K562 (cell line): ENCODE results near the gene CHML. TPM values are rescaled to one million over a fixed set of nuclear protein-coding genes. Genes with fewer than 3 reads are reported as not detected.

ENCODE experiments used
- CREBBP ChIP-seq: IDR thresholded peaks from one replicate; pipeline ENCODE4 v1.6.1; 2012; ENCODE audit warnings: low read depth, mild to moderate bottlenecking, control low read depth, inconsistent platforms, low read length
- CUX1 ChIP-seq: fragments of 200-800 bp; sonication (Bioruptor generic); IDR thresholded peaks from 2 replicates; pipeline ENCODE4 v1.6.1; 2016; ENCODE audit warnings: missing genetic modification characterization, missing compliant biosample characterization
- E2F8 ChIP-seq: fragments of 450-650 bp; IDR thresholded peaks from 2 replicates; pipeline ENCODE4 v1.7.1; 2018; ENCODE audit warnings: mild to moderate bottlenecking, low read depth; ENCODE audit not compliant: partially characterized antibody
- ETV1 ChIP-seq: fragments of 450-650 bp; conservative IDR thresholded peaks from 2 replicates; pipeline ENCODE4 v1.6.1; 2016; ENCODE audit warnings: missing genetic modification characterization, control low read depth, low read depth, missing compliant biosample characterization
- HNRNPL ChIP-seq: fragments of 200-400 bp; formaldehyde crosslinking; IDR thresholded peaks from 2 replicates; pipeline ENCODE4 v1.6.1; 2017; ENCODE audit warnings: low read depth, mild to moderate bottlenecking, low read length
- ID3 ChIP-seq, 2 experiments: fragments of 250-450 bp in 1 of 2; fragments of 450-650 bp in 1 of 2; sonication (Bioruptor Pico) in 1 of 2; IDR thresholded peaks; 2 replicates each; pipeline versions ENCODE4 v1.6.1 to v1.8.0; 2016 to 2021; ENCODE audit warnings: mild to moderate bottlenecking in 2 of 2, moderate library complexity in 2 of 2, missing compliant biosample characterization in 1 of 2, missing genetic modification characterization in 1 of 2
- LCOR ChIP-seq: sonication (generic); formaldehyde crosslinking; IDR thresholded peaks from 2 replicates; pipeline ENCODE4 v1.8.0; 2022; ENCODE audit warnings: mild to moderate bottlenecking, missing genetic modification reagents
- MYC ChIP-seq, 2 experiments: fragments of 250-450 bp in 1 of 2; sonication (Bioruptor Pico) in 1 of 2; IDR thresholded peaks; 2 replicates each; pipeline versions ENCODE4 v1.5.1 to v1.6.1; 2012 to 2021; ENCODE audit warnings: low read depth in 2 of 2, borderline replicate concordance in 1 of 2, improper control_type of control experiment in 1 of 2, low read length in 1 of 2, mild to moderate bottlenecking in 1 of 2, moderate library complexity in 1 of 2
- NRF1 ChIP-seq, 2 experiments: fragments of 450-650 bp; IDR thresholded peaks in 1 of 2; conservative IDR thresholded peaks in 1 of 2; 2 replicates each; pipeline ENCODE4 v1.6.1; 2014; ENCODE audit warnings: mild to moderate bottlenecking in 2 of 2
- TFAP4 ChIP-seq: sonication (generic); formaldehyde crosslinking; IDR thresholded peaks from 2 replicates; pipeline ENCODE4 v1.8.0; 2022; ENCODE audit warnings: missing genetic modification reagents, mild to moderate bottlenecking, moderate library complexity, borderline replicate concordance
- ZBTB1 ChIP-seq: sonication (generic); formaldehyde crosslinking; IDR thresholded peaks from 2 replicates; pipeline ENCODE4 v1.8.1; 2023; ENCODE audit warnings: missing genetic modification reagents, low read depth, mild to moderate bottlenecking, borderline replicate concordance
- ZBTB7A ChIP-seq: IDR thresholded peaks from 2 replicates; pipeline ENCODE4 v1.6.1; 2011; ENCODE audit warnings: low read depth, mild to moderate bottlenecking, low read length, moderate library complexity, borderline replicate concordance; ENCODE audit not compliant: control insufficient read depth
- ZNF133 ChIP-seq: fragments of 250-450 bp; sonication (Bioruptor Pico); IDR thresholded peaks from 2 replicates; pipeline ENCODE4 v1.4.0; 2020; ENCODE audit warnings: mild to moderate bottlenecking
- ZNF347 ChIP-seq: fragments of 450-650 bp; formaldehyde crosslinking; IDR thresholded peaks from 2 replicates; pipeline ENCODE4 v1.4.0; 2020; ENCODE audit warnings: low read depth, mild to moderate bottlenecking, moderate library complexity
- ZNF511 ChIP-seq: sonication (generic); formaldehyde crosslinking; IDR thresholded peaks from 2 replicates; pipeline ENCODE4 v1.8.0; 2022; ENCODE audit warnings: mild to moderate bottlenecking, missing genetic modification reagents
- polyA plus RNA-seq, 8 experiments: library from polyadenylated mRNA; depleted of rRNA in 4 of 8; stranded (reverse) in 5 of 8; unstranded in 3 of 8; fragments of >200 nt; fragmentation: Nextera tagmentation in 2 of 8; fragmentation: Illumina TruSeq in 1 of 8; extraction: Ambion mirVana in 2 of 8; extraction: Trizol in 1 of 8; gene quantifications; 2 replicates each; pipeline versions ENCODE4 v1.2.1 to v1.2.3, GENCODE V29; 2011 to 2014; ENCODE audit warnings: inconsistent platforms in 1 of 8, missing spikeins in 1 of 8
- total RNA-seq, 7 experiments: library from RNA; depleted of rRNA in 6 of 7; stranded (reverse); fragments of >200 nt in 6 of 7; fragmentation: Illumina TruSeq in 2 of 7; extraction: Trizol in 2 of 7; gene quantifications; 2 replicates each; pipeline versions ENCODE4 v1.2.1 to v1.2.3, GENCODE V29; 2011 to 2021; ENCODE audit warnings: low replicate concordance in 1 of 7

Gene CHML
- total and polyA plus RNA-seq, 9 of the 15 experiments (the other 6 are each of a cell fraction or from before 2014, with no cell fraction given): 13.0 to 88.3 (median 62.8) TPM

GRCh38 chr1:241640149-241640866 is at the start of gene CHML, which contains the start of gene OPN3 (continued):
- TF ChIP-seq CUX1 (CRISPR knock-in tag): no peak
- peak; percentile 63; the same call in 1 of the 2 replicates for TF ChIP-seq ZNF511 (CRISPR knock-in tag)
- TF ChIP-seq NRF1 (conservative IDR thresholded peaks at IDR 0.05 in 1 of 2, IDR thresholded peaks at IDR 0.05 in 1 of 2): peak in 1 of 2 experiments; percentile 56; a peak in 2 of 4 replicates
- TF ChIP-seq ZNF347 (CRISPR knock-in tag): no peak
- no peak for TF ChIP-seq LCOR (CRISPR knock-in tag)
- TF ChIP-seq ZBTB1: peak; percentile 89; the same call in 1 of the 2 replicates
- peak; percentile 23 for TF ChIP-seq MYC (IDR thresholded peaks at IDR 0.05; ENCODE audit: low read depth, low read length)
- TF ChIP-seq MYC (CRISPR knock-in tag; IDR thresholded peaks at IDR 0.05; ENCODE audit: borderline replicate concordance, low read depth): no peak
- TF ChIP-seq ID3 (CRISPR knock-in tag; IDR thresholded peaks at IDR 0.05): no peak
- peak; percentile 62 for TF ChIP-seq ID3 (tag; IDR thresholded peaks at IDR 0.05)
- TF ChIP-seq CREBBP: no peak
- TF ChIP-seq ETV1 (tag): peak; percentile 70
- TF ChIP-seq HNRNPL: 0 out of 2 replicates have a peak, but pooled peaks have one; percentile 32
- peak; percentile 57 for TF ChIP-seq TFAP4
- TF ChIP-seq ZBTB7A: peak; percentile 68; the same call in 1 of the 2 replicates
- TF ChIP-seq ZNF133 (CRISPR knock-in tag): no peak
- TF ChIP-seq E2F8: peak; percentile 55
